Endothelial cell of umbilical vein (primary cell): ENCODE data around the gene TMEM35A. TPM values are rescaled to one million over a fixed set of nuclear protein-coding genes. Genes with fewer than 3 reads are reported as not detected.

Experiments
- Bru-seq: library from RNA; stranded (reverse); fragments of 400-500 nt; gene quantifications from one replicate; lab custom pipeline; 2021; lab: Mats Ljungman, UMichigan
- BruChase-seq, 2 experiments: library from RNA; stranded (reverse); fragments of 400-500 nt; gene quantifications; one replicate each; lab custom pipeline; 2021; lab: Mats Ljungman, UMichigan
- BruUV-seq: library from RNA; stranded (reverse); fragments of 400-500 nt; replicated peaks from 2 replicates; lab custom pipeline; 2021; lab: Mats Ljungman, UMichigan
- CTCF ChIA-PET: fragments of 300-600, 350-600 bp; sonication (Branson Sonifier 250); formaldehyde crosslinking; loops from one replicate; lab custom pipeline; 2021; ENCODE audit warnings: antibody characterized with exemption, inconsistent platforms; lab: Charles Lee
- POLR2A ChIA-PET: fragments of 300-600, 350-600 bp; sonication (Branson Sonifier 250); formaldehyde crosslinking; loops from one replicate; lab custom pipeline; 2021; ENCODE audit warnings: antibody characterized with exemption, inconsistent platforms; lab: Charles Lee
- DNase-seq: peaks from one replicate; pipeline ENCODE4 v3.0.0-alpha.2; 2011; ENCODE audit warnings: low read depth, low spot score
- FAIRE-seq: peaks from 2 replicates; lab custom pipeline; 2011; peaks lifted over from hg19 to GRCh38; lab: Jason Lieb, UNC
- H2AFZ ChIP-seq: 2 replicates; pipeline ENCODE4 v1.6.0; 2012; ENCODE audit warnings: low read depth, low read length, control low read depth, inconsistent platforms
- H3K27ac ChIP-seq: 2 replicates; pipeline ENCODE4 v1.5.1; 2011; ENCODE audit warnings: low read depth, mild to moderate bottlenecking, control low read depth, low read length, moderate library complexity; ENCODE audit not compliant: insufficient read depth
- H3K27me3 ChIP-seq, 2 experiments: 2 replicates each; pipeline versions ENCODE4 v1.6.0 to v1.6.1; 2011; ENCODE audit warnings: low read length in 2 of 2, mixed read lengths in 1 of 2; ENCODE audit not compliant: control insufficient read depth in 2 of 2, insufficient read depth in 2 of 2
- H3K36me3 ChIP-seq, 2 experiments: 2 replicates in 1 of 2; 3 replicates in 1 of 2; pipeline ENCODE4 v1.5.1; 2011; ENCODE audit warnings: low read length in 2 of 2, mild to moderate bottlenecking in 1 of 2, moderate library complexity in 1 of 2; ENCODE audit not compliant: control insufficient read depth in 2 of 2, insufficient read depth in 2 of 2; ENCODE audit errors: extremely low read depth in 1 of 2
- H3K4me1 ChIP-seq: 3 replicates; pipeline ENCODE4 v1.5.1; 2011; ENCODE audit warnings: mild to moderate bottlenecking, low read length; ENCODE audit not compliant: control insufficient read depth, insufficient read depth; ENCODE audit errors: extremely low read depth
- H3K4me2 ChIP-seq: 2 replicates; pipeline ENCODE4 v1.6.1; 2011; ENCODE audit warnings: low read length, control low read depth, mixed read lengths; ENCODE audit not compliant: insufficient read depth
- H3K4me3 ChIP-seq, 3 experiments: fragments of 200-600 bp in 1 of 3; sonication (generic), shearing (Covaris generic) in 1 of 3; replicated peaks in 1 of 3; 2 replicates each; pipeline ENCODE4 v1.5.1; 2011 to 2016; ENCODE audit warnings: control low read depth in 3 of 3, low read length in 3 of 3, mild to moderate bottlenecking in 2 of 3, inconsistent platforms in 1 of 3, low read depth in 1 of 3, moderate library complexity in 1 of 3; ENCODE audit not compliant: insufficient read depth in 1 of 3
- H3K79me2 ChIP-seq: 2 replicates; pipeline ENCODE4 v1.6.0; 2012; ENCODE audit warnings: low read length, inconsistent platforms; ENCODE audit not compliant: control insufficient read depth, insufficient read depth
- H3K9ac ChIP-seq: replicated peaks from 2 replicates; pipeline ENCODE3; 2011; ENCODE audit warnings: low read length, control low read depth; ENCODE audit not compliant: insufficient read depth; ENCODE audit errors: extremely low read depth
- H3K9me1 ChIP-seq: replicated peaks from 3 replicates; pipeline ENCODE4 v1.6.0; 2011; ENCODE audit warnings: mild to moderate bottlenecking, low read length; ENCODE audit not compliant: control insufficient read depth, insufficient read depth; ENCODE audit errors: extremely low read depth
- H3K9me3 ChIP-seq: replicated peaks from 2 replicates; pipeline ENCODE4 v1.5.1; 2012; ENCODE audit warnings: low read length, inconsistent platforms; ENCODE audit not compliant: control insufficient read depth, insufficient read depth
- H4K20me1 ChIP-seq: replicated peaks from 2 replicates; pipeline ENCODE3; 2011; ENCODE audit warnings: mild to moderate bottlenecking, low read length; ENCODE audit not compliant: control insufficient read depth, insufficient read depth; ENCODE audit errors: extremely low read depth
- CTCF ChIP-seq, 2 donors: IDR thresholded peaks; 1 replicate in 1 of 2; 2 replicates in 1 of 2; pipeline ENCODE4 v1.5.1; 2011; ENCODE audit warnings: low read length in 2 of 2, mild to moderate bottlenecking in 2 of 2, moderate library complexity in 2 of 2, control low read depth in 1 of 2, inconsistent platforms in 1 of 2, low read depth in 1 of 2; ENCODE audit not compliant: insufficient read depth in 1 of 2; ENCODE audit errors: extremely low read depth in 1 of 2
- EZH2 ChIP-seq: IDR thresholded peaks from 2 replicates; pipeline ENCODE4 v1.6.1; 2012; ENCODE audit warnings: borderline replicate concordance, low read depth, mild to moderate bottlenecking, moderate library complexity, low read length, inconsistent platforms; ENCODE audit not compliant: severe bottlenecking
- FOS ChIP-seq: IDR thresholded peaks from 2 replicates; pipeline ENCODE4 v1.6.1; 2011; ENCODE audit warnings: mild to moderate bottlenecking, low read length, moderate library complexity, borderline replicate concordance; ENCODE audit not compliant: insufficient read depth
- GATA2 ChIP-seq: IDR thresholded peaks from 2 replicates; pipeline ENCODE4 v1.7.0; 2011; ENCODE audit warnings: low read depth, mild to moderate bottlenecking, moderate library complexity, mixed read lengths, low read length; ENCODE audit not compliant: insufficient read length, insufficient read depth
- JUN ChIP-seq: IDR thresholded peaks from 2 replicates; pipeline ENCODE4 v1.6.1; 2011; ENCODE audit warnings: borderline replicate concordance, low read depth; ENCODE audit not compliant: insufficient read length, insufficient read depth
- MAX ChIP-seq: IDR thresholded peaks from 2 replicates; pipeline ENCODE4 v1.6.1; 2011; ENCODE audit not compliant: insufficient read depth, insufficient read length
- MYC ChIP-seq: IDR thresholded peaks from one replicate; pipeline ENCODE4 v1.6.1; 2011; ENCODE audit warnings: mild to moderate bottlenecking, low read depth, low read length
- POLR2A ChIP-seq: IDR thresholded peaks from 2 replicates; pipeline ENCODE4 v1.6.1; 2012; ENCODE audit warnings: low read depth, mild to moderate bottlenecking, control low read depth, low read length
- POLR2AphosphoS5 ChIP-seq: IDR thresholded peaks from 2 replicates; pipeline ENCODE4 v1.6.1; 2012; ENCODE audit warnings: low read depth, mild to moderate bottlenecking, control low read depth, low read length, moderate library complexity; ENCODE audit not compliant: insufficient read depth
- dilution Hi-C: fragments of 300-500 bp; cut with MboI; formaldehyde crosslinking; loops from one replicate; pipeline ENCODE4 v1.15.0; 2019; ENCODE audit warnings: low sequenced_read_pairs; ENCODE audit not compliant: extremely low pct_ligation_motif_present
- intact Hi-C: fragments of 100-400 bp; cut with micrococcal nuclease; formaldehyde crosslinking; loops from one replicate; pipeline ENCODE4 v1.10.0; 2022
- long read RNA-seq: library from polyadenylated mRNA; stranded (forward); transcript quantifications from one replicate; pipeline ENCODE4 v2.0.0, GENCODE V29; 2021
- polyA minus RNA-seq, 3 experiments: library from RNA; depleted of rRNA, polyadenylated mRNA; stranded (reverse); fragments of >200 nt; gene quantifications; 1 replicate in 1 of 3; 2 replicates in 2 of 3; pipeline ENCODE4 v1.2.3, GENCODE V29; 2011
- polyA plus RNA-seq, 4 experiments: library from polyadenylated mRNA; depleted of rRNA in 3 of 4; stranded (reverse) in 3 of 4; unstranded in 1 of 4; fragments of >200 nt; gene quantifications; 2 replicates each; pipeline versions ENCODE4 v1.2.1 to v1.2.3, GENCODE V29; 2011 to 2012; ENCODE audit warnings: missing spikeins in 1 of 4
- total RNA-seq: library from RNA; stranded (reverse); gene quantifications from 2 replicates; pipeline ENCODE4 v1.2.3, GENCODE V29; 2021

The TMEM35A gene
- total RNA-seq (6.5 and 7.2 TPM in 2 replicates), polyA plus RNA-seq (10.4 and 11.0 TPM in 2 replicates), polyA minus RNA-seq (13.0 and 16.6 TPM in 2 replicates), Bru-seq, nascent RNA (percentile 36 among the genes with signal in this experiment), BruChase-seq, experiment 1, labeled RNA remaining after a 6-hour chase (percentile 43 among the genes with signal in this experiment), BruChase-seq, experiment 2, labeled RNA remaining after a 2-hour chase (percentile 34 among the genes with signal in this experiment)
- 10.0 and 10.4 TPM in 2 replicates for polyA plus RNA-seq (2011; cell fraction: cytosol; rRNA removed)
- 3.4 TPM in 2 replicates for polyA plus RNA-seq (2011; cell fraction: nucleus; rRNA removed)
- polyA plus RNA-seq (2012): 25.7 and 34.4 TPM in 2 replicates
- not detected for polyA minus RNA-seq (2011; cell fraction: cytosol; rRNA and poly(A)+ RNA removed)
- 1.5 and 2.1 TPM in 2 replicates for polyA minus RNA-seq (2011; cell fraction: nucleus; rRNA and poly(A)+ RNA removed)
- long read RNA-seq, partial matches to known transcripts: 0 of 8 reads
- long read RNA-seq, other reads (novel, unspliced or antisense): 5 of 8 reads

GRCh38 chrX:101078716-101079598, at the start of gene TMEM35A:
TMEM35A (plus strand) TSS chrX:101078879; CDS start chrX:101079003, 124 bp downstream.
- Histone ChIP-seq H2AFZ (peak within 1 kb of the TSS; percentile 90), H3K4me1 (peaks cover 3% of the 10 kb centered on the region), H3K79me2 (no peaks in the 10 kb centered on the region), H3K27me3 (no peaks in the 10 kb centered on the region), H3K4me3 (peak within 1 kb of the TSS; percentile 57 to 71 (median 66)), H4K20me1 (no peaks in the 10 kb centered on the region), H3K9me3 (no peaks in the 10 kb centered on the region), H3K27ac (no peak within 1 kb of the TSS), H3K4me2 (peak within 1 kb of the TSS; percentile 76), H3K9ac (peak within 1 kb of the TSS; percentile 42), H3K36me3 (no peaks in the 10 kb centered on the region), H3K9me1 (no peaks in the 10 kb centered on the region)
- POLR2A ChIA-PET: interaction anchor here (0.6 to 1.0 kb wide), 2 partner anchors 11 to 19 kb away, joined by 4 to 5 read pairs; partner anchors contain the start of gene CENPI
- TSS peak; percentile 19 for BruUV-seq
- DNase-seq (peak; percentile 32), FAIRE-seq (peak; percentile 95)
- dilution Hi-C loops (no loop called here), intact Hi-C loops (no loop called here)
- TF ChIP-seq GATA2 (no peak), FOS (no peak), POLR2AphosphoS5 (no peak), MYC (no peak), EZH2 (no peak), JUN (no peak), POLR2A (no peak), MAX (no peak), CTCF (IDR thresholded peaks at IDR 0.05; ENCODE audit: extremely low read depth in 1 of 2, insufficient read depth in 1 of 2, low read depth in 1 of 2, low read length in 2 of 2) (no peak)
- CTCF ChIA-PET: interaction anchor here (1.2 to 1.3 kb wide), 2 partner anchors 13 to 258 kb away, joined by 3 to 4 read pairs; partner anchors contain the start of gene CSTF2
